HG02970 (cell line): Measurements from ENCODE around the gene ORC3.

Experiments used
- ATAC-seq: cut with Tn5 transposase; IDR thresholded peaks from one replicate; pipeline ENCODE4 v1.9.1; 2021; ENCODE audit warnings: mild to moderate bottlenecking, moderate library complexity, moderate number of reproducible peaks; ENCODE audit not compliant: unreplicated experiment, low FRiP score

The ORC3 gene

GRCh38 chr6:87714093-87714842, 124.3 kb downstream of the ORC3 start:
- no peak for ATAC-seq
